Left colon (tissue), 2 donors: ENCODE results near the gene TEX14. TPM values are rescaled to one million over a fixed set of nuclear protein-coding genes. Genes with fewer than 3 reads are reported as not detected.
A peak's percentile ranks its signal among the peaks of the same experiment; 100 is the strongest.
"Not testable (repeated sequence)": the region's sequence is repeated elsewhere in the genome, so short reads cannot be mapped to it uniquely, and the experiment has no call there.

ENCODE experiments used
- ATAC-seq: fragments of 200-7000 bp; cut with Tn5 transposase; one replicate; pipeline ENCODE4 v1.9.1; 2020; ENCODE audit warnings: mild to moderate bottlenecking, moderate library complexity
- DNase-seq, 2 donors: peaks; one replicate each; pipeline ENCODE4 v3.0.0-alpha.2; 2020
- intact Hi-C, 2 donors: fragments of 100-400 bp; cut with DNase I in 1 of 2; cut with micrococcal nuclease in 1 of 2; formaldehyde crosslinking; loops; one replicate each; pipeline versions ENCODE4 v1.11.2 to v1.14.0; 2022; cut with DNase I, micrococcal nuclease
- total RNA-seq, 2 donors: library from RNA; stranded (reverse); fragmentation: NEBNext Ultra II Directional; extraction: Animal tissue kit (Norgen Biotek cat#: 25700); gene quantifications; one replicate each; pipeline ENCODE4 v1.2.1, GENCODE V29; 2021
- donor health status: DM: no; HTN: no; CAD: no.
- donor health status: DM: yes; HTN: yes; CAD: no.

The TEX14 gene
- total RNA-seq, 2 donors from 2014 or later = 0.06 TPM; not detected in 1

- ATAC-seq = no peak
- intact Hi-C loops = no loop called here
These were observed 74.3 kb downstream of the TEX14 start for GRCh38 chr17:58617563-58617962.

GRCh38 chr17:58615768-58616659 is 75.8 kb downstream of the TEX14 start:
- intact Hi-C loops = no loop called here
- no peak for DNase-seq
- ATAC-seq = no peak

More at GRCh38 chr17:58617563-58617962, 74.3 kb downstream of the TEX14 start:
- no peak for DNase-seq

DNA sequence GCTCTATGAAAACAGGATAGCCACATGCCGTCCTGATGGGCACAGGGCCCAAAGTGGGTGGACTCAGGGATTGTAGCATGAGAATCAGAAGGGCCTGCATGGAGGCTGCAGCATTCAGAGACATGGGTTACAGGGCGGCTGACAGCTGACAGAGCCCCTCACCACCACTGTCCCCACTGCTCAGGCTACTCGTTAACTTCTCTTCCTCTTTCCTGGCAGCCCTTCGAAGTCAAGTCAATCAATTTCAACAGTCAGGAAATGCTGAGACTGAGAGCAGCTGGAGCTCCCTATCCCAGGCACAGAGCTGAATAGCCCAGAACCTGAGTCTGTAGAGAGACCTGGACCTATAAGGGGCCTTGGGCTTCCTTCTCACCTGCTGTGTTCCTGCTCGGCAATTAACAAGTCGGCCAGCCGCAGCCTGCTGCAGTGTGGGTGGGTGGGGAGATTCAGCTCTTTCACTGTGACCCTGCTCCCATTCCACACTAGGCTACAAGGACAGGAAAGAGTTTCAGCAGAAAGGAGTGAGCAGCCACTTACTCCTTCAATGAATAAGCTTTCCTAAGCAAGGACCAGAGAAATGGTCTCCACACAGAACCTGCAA is 76.9 kb downstream of the TEX14 start:
- intact Hi-C loops = no loop called here
- ATAC-seq (no peak), DNase-seq (no peak)

- DNase-seq = no peak
- intact Hi-C loops = no loop called here
These were observed 80.5 kb downstream of the TEX14 start for GRCh38 chr17:58611331-58611730.

DNA sequence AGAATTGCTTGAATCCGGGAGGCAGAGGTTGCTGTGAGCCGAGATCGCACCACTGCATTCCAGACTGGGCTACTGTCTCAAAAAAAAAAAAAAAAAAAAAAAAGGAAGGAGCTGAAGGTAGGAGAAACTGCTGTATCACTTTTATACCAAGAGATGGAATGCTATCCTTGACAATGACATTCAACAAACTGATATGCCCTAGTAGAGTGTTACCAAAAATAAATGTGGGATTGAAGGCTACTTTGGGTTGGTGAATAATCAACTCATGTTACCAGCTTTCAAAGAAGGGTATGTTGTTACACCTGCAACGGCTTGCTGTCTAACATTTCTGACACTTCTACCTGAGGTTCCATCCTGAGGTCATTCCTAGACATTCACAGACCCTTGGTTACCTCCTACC is 84.9 kb downstream of the TEX14 start:
- intact Hi-C loops = no loop called here

More at GRCh38 chr17:58611331-58611730, 80.5 kb downstream of the TEX14 start:
- no peak for ATAC-seq

GRCh38 chr17:58605986-58606385 is 85.9 kb downstream of the TEX14 start:
- intact Hi-C loops = no loop called here
- no peak for DNase-seq
- no peak for ATAC-seq

More for the DNA sequence above, 84.9 kb downstream of the TEX14 start:
- DNase-seq = no peak
- ATAC-seq = no peak

DNA sequence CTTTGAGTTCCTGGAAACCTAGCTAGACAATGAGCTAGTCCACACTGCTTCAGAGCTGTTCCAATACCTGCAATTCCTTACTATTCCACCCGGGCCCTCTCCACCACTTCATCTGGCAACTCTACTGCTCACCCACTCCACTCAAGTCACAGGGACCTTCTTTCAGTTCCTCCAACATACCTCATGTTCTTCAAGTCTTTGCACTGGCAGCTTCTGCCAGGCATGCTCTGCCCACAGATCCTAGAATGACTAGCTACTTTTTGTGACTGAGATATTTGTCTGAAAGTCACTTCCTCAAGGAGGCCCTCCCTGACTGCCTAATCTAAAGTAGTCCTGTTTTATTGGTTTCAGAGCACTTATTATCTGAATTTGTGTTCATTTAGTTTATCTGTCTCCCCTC is 86.4 kb downstream of the TEX14 start:
- no peak for DNase-seq
- intact Hi-C loops = no loop called here
- no peak for ATAC-seq

DNA sequence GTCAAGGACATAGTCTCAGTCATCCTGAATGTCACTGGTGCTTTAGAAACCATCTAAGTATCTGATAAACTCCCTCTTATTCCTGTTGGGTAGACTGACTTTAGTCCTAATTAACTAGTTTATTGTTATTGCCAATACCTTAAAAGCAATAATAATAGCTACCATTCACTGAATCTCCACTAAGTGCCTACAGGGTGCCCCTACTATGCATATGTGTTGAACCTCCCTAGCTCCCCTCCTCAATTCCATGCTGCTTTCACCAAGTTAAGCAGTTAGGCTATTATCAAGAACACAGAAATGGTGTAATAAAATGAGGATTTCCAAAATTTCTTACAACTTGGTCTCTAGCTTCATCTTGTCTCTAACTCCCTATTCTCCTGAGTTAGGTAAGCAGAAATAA is 89.9 kb downstream of the TEX14 start:
- intact Hi-C loops = no loop called here
- ATAC-seq (no peak), DNase-seq (no peak)

DNA sequence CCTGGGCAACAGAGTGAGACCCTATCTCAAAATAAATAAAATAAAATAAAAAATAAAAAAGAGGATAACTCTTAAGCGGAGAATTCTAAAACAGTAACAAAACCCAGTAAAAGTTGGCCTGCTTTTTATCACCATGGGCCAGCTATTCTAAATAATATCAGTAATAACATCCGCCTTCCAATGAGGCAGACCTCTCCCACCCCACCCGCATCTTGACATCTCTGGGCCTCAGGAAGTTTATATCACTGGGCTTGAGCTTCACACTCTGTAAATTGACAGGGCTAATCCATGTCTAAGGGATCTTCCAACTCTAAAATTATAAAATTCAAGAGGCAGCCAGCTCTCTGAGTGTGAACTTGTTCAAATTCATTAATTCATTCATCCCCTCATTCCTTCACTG is 94.5 kb downstream of the TEX14 start:
- intact Hi-C loops = no loop called here
- ATAC-seq (no peak), DNase-seq (no peak)

DNA sequence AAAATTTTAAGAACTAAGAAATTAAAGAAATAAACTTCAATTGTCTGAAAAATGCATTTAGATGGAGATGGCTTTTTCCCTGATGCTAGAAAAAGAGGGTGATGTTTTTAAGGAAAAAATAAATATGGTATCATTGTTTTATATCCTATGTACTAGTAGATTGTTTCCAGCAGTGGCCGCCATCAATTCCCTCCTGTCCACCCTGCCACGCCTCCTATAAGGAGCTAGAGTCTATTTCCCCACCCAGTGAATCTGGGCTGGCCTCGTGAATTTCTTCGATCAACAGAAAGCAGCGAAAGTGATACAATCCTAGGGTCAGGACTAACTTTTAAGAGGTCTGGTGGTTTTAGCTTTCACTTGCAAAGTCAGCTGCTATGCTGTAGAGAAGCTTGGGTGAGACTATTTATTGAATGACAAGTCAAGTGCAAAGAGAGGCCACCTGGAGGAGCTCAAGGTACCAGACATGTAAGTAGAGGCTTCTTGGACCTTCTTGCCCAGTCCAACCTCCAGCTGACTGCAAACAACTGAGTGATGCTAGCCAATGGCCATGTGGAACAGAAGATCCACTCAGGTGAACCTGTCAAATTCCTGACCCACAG is 96.6 kb downstream of the TEX14 start:
- ATAC-seq (no peak), DNase-seq (no peak)
- intact Hi-C loops = no loop called here

DNA sequence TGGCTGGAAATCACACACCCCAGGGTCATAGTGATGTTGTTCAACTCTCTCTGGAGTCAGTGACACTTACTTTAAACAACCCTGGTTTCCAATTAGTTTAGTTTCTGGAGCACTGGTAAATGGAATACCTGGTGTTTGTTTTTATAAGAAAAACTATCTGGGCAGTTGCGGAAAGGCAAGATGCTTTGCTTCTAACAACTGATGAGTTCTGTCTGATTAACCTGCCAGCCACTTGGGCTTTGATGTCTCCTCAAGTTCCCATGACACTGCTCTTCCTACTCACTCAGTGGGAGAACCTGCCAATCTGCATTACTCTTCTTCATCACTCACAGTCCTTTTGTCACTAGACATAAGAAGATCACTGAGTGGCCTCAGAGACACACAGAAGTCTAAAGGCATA is 98.7 kb downstream of the TEX14 start:
- intact Hi-C loops = no loop called here
- ATAC-seq (no peak), DNase-seq (no peak)

GRCh38 chr17:58591455-58591854 is 100.4 kb downstream of the TEX14 start:
- ATAC-seq = no peak
- DNase-seq = no peak
- intact Hi-C loops = no loop called here

DNA sequence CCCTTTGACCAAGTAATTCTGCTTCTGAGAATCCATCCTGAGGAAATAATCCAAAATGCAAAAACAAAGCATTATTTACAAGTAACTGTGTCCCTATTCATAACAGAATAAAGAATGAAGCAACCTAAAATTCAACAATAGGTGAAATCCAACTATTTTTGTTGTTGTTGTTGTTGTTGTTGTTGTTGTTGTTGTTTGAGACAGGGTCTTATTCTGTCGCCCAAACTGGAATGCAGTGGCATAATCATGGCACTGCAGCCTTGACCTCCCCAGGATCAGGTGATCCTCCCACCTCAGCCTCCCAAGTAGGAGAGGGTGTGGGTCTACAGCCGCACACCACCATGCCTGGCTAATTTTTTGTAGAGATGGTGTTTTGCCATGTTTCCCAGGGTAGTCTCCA is 101.5 kb downstream of the TEX14 start:
- ATAC-seq = no peak
- no peak for DNase-seq
- intact Hi-C loops = no loop called here

- ATAC-seq (peak; percentile 75), DNase-seq (peak; percentile 24 to 41)
- intact Hi-C loops = loop anchor here in 1 of 2 donors (10.0 kb wide), 1 partner anchor 417 kb away; no protein-coding TSS in a partner anchor
These were observed 104.1 kb downstream of the TEX14 start for GRCh38 chr17:58587713-58588117.

DNA sequence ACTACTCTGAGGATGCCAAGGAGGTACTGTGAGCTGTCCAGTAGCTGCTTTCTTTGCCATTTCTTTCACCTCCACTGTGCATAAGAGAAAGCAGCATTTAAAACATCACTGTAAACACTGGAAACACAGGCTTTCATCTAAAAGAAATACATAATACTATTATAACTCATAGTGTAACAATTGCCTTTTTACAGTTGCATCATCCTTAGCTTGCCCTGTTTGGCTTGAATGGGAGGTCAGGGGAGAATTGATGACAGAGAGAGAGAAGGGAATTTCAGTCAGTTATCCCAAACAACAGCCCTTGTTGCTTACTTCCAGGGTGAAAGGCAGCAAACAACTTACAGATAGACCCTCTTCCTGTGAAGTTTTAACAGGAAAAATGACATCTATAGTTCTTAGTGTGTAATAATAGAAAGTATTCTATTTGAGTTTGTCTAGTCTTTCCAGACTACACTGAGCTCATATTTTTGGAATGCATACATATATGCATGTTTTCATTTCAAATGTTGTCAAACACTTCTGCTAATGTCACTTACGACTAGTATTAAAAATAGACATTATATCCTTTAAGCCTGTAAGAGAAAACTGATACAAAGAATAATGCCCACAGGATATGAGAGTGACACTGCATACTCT is 105.7 kb downstream of the TEX14 start:
- no peak for DNase-seq
- ATAC-seq = no peak
- intact Hi-C loops = loop anchor here in 1 of 2 donors (10.0 kb wide), 1 partner anchor 419 kb away; no protein-coding TSS in a partner anchor

GRCh38 chr17:58585554-58585953 is 106.3 kb downstream of the TEX14 start:
- ATAC-seq (no peak), DNase-seq (no peak)
- intact Hi-C loops = loop anchor here in 1 of 2 donors (10.0 kb wide), 1 partner anchor 419 kb away; no protein-coding TSS in a partner anchor

DNA sequence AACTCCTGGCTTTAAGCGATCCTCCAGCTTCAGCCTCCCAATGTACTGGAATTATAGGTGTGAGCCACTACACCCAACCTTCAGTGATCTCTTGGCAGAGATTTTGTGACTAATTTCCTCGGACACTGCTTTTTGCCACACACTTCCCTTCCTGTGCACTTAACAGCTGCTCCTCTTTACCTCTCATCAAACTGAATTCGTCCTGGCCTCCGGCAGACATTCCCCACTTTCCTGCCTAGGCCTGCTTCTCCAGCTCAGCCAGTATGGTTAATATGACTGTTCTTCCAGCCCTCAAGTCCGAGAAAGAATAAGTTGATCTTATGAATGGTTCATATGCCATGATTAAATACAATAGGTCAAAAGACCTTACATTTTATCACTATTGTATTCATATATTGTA is 108.4 kb downstream of the TEX14 start:
- intact Hi-C loops = loop anchor here in 1 of 2 donors (10.0 kb wide), 1 partner anchor 421 kb away; no protein-coding TSS in a partner anchor
- no peak for ATAC-seq

GRCh38 chr17:58582718-58583117 is 109.1 kb downstream of the TEX14 start:
- ATAC-seq, DNase-seq: not testable (repeated sequence)
- intact Hi-C loops = loop anchor here in 1 of 2 donors (10.0 kb wide), 1 partner anchor 422 kb away; no protein-coding TSS in a partner anchor

More for the DNA sequence above, 108.4 kb downstream of the TEX14 start:
- no peak for DNase-seq

DNA sequence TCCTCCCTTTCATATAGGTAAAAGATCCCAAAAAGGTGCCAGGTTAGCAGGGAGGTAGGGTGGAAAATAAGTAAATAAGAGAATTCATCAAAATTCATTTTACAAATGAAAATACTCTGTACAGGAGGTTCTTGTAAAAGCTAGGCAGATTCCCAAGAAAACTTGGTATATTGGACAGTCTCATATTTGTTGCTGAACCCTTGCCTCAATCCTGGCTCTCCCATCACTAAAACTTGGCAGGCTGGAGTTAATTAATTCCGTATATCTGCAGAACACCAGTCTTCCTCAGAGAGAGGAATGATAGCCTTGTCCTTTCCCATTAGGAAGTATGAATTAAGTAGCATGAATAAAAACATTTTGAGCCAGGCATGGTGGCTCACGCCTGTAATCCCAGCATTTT is 111.2 kb downstream of the TEX14 start:
- DNase-seq (no peak), ATAC-seq (no peak)
- intact Hi-C loops = loop anchor here in 1 of 2 donors (10.0 kb wide), 1 partner anchor 424 kb away; no protein-coding TSS in a partner anchor
